ENCODE data around the gene ARHGAP6. TPM values are rescaled to one million over a fixed set of nuclear protein-coding genes. Genes with fewer than 3 reads are reported as not detected.

ARHGAP6 gene
- total and polyA plus RNA-seq, 2 donors (not counting 3 experiments of a cell fraction or from before 2014, with no cell fraction given) = 0.69 to 0.83 TPM

DNA sequence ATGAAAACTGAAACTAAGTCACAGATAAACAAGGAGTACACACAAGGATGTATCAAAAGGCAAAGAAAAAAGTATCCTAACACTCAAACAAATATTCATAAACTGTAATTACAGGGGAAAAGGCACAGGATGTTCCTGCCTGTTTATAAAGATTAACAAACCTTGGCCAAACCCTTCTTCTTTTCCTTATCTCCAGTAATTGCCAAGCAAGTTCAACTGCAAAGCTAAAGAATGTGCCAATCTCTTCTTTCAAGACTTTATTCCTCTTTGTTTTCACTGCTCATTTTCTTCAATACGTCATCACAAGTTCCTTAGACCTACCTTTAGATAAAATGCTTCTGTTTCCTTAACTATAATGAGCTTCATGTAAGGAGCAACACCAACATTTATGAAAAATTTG lies 201.3 kb downstream of the ARHGAP6 start:
- peaks cover 3% of the 10 kb centered on the region for H3K4me1 ChIP-seq (ENCODE audit: control insufficient read depth, extremely low read depth, insufficient read depth, low read length)
- ChIA-PET POLR2A (no interaction called here), CTCF (interaction anchor here (1.5 kb wide), 1 partner anchor 67 kb away, joined by 3 read pairs; no protein-coding TSS in a partner anchor)
- no TSS peak for BruUV-seq (replicated peaks)
- dilution Hi-C loops (cut with MboI; ENCODE audit: extremely low pct_ligation_motif_present, low sequenced_read_pairs) (no loop called here), intact Hi-C loops (cut with micrococcal nuclease) (no loop called here)
- FAIRE-seq (peak; percentile 56), DNase-seq (ENCODE audit: low read depth, low spot score) (no peak)
- H3K9ac ChIP-seq (replicated peaks; ENCODE audit: extremely low read depth, insufficient read depth, low read length) = no peak overlapping the region
- H4K20me1 ChIP-seq (replicated peaks; ENCODE audit: control insufficient read depth, extremely low read depth, insufficient read depth, low read length) = no peaks in the 10 kb centered on the region
- H3K79me2 ChIP-seq (ENCODE audit: control insufficient read depth, insufficient read depth, low read length) = no peaks in the 10 kb centered on the region
- TF ChIP-seq POLR2A (IDR thresholded peaks at IDR 0.05; ENCODE audit: low read depth, low read length) (no peak), POLR2AphosphoS5 (IDR thresholded peaks at IDR 0.05; ENCODE audit: insufficient read depth, low read depth, low read length) (no peak), MYC (IDR thresholded peaks at IDR 0.05; ENCODE audit: low read depth, low read length) (no peak), EZH2 (IDR thresholded peaks at IDR 0.05; ENCODE audit: borderline replicate concordance, low read depth, low read length, severe bottlenecking) (no peak), JUN (IDR thresholded peaks at IDR 0.05; ENCODE audit: borderline replicate concordance, insufficient read depth, insufficient read length, low read depth) (no peak)
- TF ChIP-seq, protein P1, sequence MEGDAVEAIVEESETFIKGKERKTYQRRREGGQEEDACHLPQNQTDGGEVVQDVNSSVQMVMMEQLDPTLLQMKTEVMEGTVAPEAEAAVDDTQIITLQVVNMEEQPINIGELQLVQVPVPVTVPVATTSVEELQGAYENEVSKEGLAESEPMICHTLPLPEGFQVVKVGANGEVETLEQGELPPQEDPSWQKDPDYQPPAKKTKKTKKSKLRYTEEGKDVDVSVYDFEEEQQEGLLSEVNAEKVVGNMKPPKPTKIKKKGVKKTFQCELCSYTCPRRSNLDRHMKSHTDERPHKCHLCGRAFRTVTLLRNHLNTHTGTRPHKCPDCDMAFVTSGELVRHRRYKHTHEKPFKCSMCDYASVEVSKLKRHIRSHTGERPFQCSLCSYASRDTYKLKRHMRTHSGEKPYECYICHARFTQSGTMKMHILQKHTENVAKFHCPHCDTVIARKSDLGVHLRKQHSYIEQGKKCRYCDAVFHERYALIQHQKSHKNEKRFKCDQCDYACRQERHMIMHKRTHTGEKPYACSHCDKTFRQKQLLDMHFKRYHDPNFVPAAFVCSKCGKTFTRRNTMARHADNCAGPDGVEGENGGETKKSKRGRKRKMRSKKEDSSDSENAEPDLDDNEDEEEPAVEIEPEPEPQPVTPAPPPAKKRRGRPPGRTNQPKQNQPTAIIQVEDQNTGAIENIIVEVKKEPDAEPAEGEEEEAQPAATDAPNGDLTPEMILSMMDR (IDR thresholded peaks at IDR 0.05; ENCODE audit: extremely low read depth in 1 of 2, insufficient read depth in 1 of 2, low read depth in 1 of 2, low read length in 2 of 2) = no peak
- TF ChIP-seq, protein P2, sequence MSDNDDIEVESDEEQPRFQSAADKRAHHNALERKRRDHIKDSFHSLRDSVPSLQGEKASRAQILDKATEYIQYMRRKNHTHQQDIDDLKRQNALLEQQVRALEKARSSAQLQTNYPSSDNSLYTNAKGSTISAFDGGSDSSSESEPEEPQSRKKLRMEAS (IDR thresholded peaks at IDR 0.05; ENCODE audit: insufficient read depth, insufficient read length) = no peak
- no peak overlapping the region for H3K27ac ChIP-seq (ENCODE audit: insufficient read depth, low read depth, low read length)
- no peaks in the 10 kb centered on the region for H3K9me3 ChIP-seq (replicated peaks; ENCODE audit: control insufficient read depth, insufficient read depth, low read length)
- H3K27me3 ChIP-seq (ENCODE audit: control insufficient read depth in 2 of 2, insufficient read depth in 2 of 2, low read length in 2 of 2) = no peaks in the 10 kb centered on the region
- no peaks in the 10 kb centered on the region for H3K36me3 ChIP-seq (ENCODE audit: control insufficient read depth in 2 of 2, extremely low read depth in 1 of 2, insufficient read depth in 2 of 2, low read length in 2 of 2)
- no peak overlapping the region for H3K4me2 ChIP-seq (ENCODE audit: insufficient read depth, low read length)
- H3K4me3 ChIP-seq (replicated peaks in 1 of 3; ENCODE audit: insufficient read depth in 1 of 3, low read depth in 1 of 3, low read length in 3 of 3) = no peak overlapping the region
- H2AFZ ChIP-seq (ENCODE audit: low read depth, low read length) = no peak overlapping the region
- no peaks in the 10 kb centered on the region for H3K9me1 ChIP-seq (replicated peaks; ENCODE audit: control insufficient read depth, extremely low read depth, insufficient read depth, low read length)
